Stimulated activated CD4-positive, alpha-beta T cell treated with anti-CD3 and anti-CD28 coated beads, Interleukin-4, amount 100 ng/mL, for 24 hours (primary cell): ENCODE results near the gene CCDC92.

ENCODE experiments used
- DNase-seq: peaks from one replicate; pipeline ENCODE4 v3.0.0-alpha.2; 2020

The CCDC92 gene

DNA sequence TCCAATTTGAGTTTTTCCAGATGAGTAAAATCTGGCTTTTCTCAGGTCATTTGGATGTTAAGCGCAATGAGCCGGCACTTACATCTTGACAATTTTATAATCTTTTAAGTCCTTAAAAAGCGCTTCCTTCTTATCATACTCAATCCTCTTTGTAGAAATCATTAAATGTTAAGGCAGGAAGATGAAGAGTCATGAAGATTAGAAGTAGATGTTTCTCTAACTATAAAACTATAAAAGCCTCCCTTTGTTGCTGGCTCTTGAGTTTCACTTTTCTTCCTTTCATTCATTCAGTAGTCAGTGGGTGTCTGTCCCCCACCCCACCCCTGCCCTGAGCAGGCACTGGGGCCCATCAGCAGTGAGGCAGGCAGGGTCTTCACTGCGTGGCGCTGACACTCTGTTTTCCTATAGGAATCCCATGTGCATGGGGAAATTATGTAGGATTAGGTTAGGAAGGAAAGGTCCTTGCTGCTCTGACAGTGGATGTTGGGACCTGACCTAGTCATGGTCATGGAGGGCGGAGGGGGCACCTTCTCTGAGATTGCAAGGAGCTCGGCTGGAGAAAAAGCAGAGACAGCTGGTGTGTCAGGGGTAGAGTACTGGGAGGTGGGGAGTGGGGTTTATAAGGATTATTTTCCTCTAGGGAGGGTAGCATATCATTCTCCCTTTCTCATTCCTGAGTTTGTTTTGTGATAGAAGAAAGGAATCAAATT is 65.8 kb downstream of the CCDC92 start:
- DNase-seq: no peak

DNA sequence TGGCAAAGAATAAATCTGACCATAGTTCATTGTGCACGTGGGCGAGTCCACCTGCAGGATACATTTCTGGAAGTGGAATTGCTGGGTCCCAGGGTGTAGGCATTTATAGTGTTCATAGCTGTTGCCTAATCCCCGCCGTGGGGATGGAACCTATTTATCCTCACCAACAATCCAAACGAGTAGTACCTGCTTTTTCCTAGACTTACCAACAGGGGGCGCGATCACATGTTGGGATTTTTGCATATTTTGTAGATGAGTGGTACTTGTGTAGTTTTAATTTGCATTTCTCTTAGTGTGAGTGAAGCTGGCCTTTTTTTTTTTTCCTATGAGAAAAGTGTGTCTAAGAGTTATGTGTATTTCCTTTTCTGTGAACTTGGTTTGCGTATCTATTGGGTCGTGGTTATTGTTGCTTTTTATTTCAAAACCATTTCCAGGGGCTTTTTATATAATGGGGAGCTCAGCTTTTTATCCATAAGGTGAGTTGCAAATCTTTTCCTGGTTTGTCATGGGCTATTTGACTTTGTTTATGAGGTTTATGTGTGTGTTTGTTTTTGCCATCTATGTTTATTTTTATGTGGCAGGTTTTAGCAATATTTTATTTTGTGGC is 67.2 kb downstream of the CCDC92 start:
- DNase-seq: peak; percentile 78

DNA sequence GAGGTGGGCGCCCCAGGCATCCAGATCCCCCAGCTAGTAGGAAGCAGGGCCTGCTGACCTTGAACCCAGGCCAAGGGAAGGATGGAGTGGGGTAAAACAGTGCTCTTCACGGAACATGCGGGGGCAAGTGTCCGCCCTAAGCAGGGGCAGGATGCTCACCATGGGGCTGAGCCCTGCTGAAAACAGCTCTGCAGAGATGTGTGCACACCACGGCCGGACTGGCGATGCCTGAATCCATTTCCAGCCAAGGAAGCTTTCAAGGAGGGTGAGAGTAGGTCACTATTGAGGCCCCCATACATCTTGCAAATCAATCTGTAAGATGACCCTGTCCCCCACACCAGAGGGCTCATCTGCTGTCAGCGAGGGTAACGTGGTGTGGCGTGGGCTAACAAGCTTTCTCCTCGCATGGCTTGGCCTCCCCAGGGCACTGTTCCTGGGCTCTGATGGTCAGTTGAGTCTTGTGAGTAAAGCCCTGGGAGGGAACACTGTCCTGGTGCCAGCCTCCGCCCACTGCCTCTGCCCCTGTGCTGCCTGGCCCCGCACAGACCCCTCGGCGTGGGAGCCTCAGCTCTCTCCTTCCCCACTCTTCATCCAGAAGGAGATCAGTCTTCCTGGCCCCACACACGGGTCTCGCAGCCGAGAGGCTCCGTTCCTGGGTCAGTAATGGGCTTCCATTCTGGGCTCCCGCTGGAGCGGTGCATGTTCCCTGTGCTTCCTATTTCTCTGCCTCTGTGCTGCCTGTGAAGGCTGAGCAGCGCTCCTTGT is 69.1 kb downstream of the CCDC92 start:
- no peak for DNase-seq

DNA sequence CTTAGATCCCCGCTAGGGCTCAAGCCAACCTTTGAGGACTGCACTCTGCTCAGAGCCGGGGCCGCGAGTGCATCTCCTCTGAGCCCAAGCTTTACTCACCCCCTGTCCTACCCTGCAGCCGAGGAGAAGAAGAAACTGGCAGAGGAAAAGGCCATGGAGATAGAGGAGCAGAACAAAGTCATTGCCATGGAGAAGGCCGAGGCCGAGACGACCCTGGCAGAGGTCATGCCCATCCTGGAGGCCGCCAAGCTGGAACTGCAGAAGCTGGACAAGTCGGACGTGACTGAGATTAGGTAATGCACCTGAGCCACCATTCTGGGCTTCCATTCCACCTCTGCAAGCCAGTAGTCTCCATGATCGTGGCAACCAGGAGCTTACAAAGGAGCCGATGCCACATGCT is 69.8 kb downstream of the CCDC92 start:
- no peak for DNase-seq

DNA sequence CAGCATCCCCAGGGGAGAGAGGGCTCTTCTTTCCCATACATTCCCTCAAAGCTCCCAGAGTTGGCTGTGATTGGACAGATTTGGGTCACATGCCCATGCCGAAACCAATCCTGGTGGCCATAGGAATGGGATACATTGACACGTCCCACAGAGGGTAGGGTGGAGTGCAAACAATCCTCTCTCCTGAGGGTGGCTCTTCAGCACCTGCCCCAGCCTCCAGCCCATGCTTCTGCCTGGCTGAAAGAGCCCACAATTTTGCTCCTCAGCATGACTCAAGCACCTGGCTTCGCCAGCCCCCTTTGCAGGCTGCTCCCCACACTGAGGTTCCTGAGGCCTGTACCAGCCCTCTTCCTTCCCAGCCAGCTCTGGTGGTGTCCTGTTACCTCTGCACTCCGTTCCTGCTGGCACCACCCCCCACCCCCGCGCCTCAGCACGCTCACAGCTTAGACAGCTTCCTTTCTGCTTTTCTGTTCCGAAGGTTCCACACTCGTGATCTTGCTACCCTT is 71.7 kb downstream of the CCDC92 start:
- DNase-seq: no peak

DNA sequence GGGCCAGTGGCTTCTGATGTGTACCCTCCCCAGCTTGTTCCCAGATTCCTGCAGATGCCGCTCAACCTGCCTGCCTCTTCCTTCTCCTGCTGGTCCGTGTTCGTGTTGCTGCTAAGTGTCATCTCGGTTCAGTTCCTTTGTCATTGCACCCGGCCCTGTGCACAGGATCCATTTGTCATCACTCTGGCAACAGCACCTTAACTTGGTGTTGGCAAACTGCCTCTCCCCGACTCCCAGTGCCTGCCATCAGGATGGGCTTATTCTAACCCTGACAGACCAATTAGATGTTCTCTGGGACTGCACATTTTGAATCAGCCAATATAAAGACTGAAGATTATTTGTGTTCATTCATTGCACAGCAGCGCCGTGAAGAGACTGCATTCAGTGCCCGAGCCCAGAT is 73.3 kb downstream of the CCDC92 start:
- DNase-seq: no peak

DNA sequence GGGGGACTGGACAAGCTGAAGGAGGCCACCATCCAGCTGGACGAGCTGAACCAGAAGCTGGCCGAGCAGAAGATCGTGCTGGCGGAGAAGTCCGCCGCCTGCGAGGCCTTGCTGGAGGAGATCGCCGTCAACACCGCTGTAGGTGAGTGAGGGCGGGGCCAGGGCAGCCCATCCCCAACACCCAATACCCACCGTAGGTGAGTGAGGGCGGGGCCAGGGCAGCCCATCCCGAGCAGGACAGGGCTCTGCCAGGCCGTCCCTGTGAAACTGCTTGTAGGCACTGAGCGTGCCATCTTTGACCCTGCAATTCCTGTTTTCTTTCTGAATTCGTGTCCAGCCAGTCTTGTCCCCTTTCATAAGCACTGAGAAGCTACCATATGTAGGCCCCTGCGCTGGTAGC is 74.0 kb downstream of the CCDC92 start:
- no peak for DNase-seq

DNA sequence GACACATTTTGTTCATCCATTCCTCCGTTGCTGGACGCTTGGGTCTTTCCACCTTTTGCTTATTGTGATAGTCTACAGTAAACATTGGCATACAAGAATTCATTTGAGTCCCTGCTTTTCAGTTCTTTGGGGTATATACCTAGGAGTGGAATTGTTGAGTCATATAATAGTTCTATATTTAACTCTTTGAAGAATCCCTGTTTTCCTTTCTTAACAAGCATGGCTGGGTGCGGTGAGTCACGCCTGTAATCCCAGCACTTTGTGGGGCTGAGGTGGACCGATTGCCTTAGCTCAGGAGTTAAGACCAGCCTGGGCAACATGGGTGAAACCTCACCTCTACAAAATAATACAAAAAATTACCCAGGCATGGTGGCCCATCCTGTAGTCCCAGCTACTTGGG is 75.4 kb downstream of the CCDC92 start:
- DNase-seq: no peak

DNA sequence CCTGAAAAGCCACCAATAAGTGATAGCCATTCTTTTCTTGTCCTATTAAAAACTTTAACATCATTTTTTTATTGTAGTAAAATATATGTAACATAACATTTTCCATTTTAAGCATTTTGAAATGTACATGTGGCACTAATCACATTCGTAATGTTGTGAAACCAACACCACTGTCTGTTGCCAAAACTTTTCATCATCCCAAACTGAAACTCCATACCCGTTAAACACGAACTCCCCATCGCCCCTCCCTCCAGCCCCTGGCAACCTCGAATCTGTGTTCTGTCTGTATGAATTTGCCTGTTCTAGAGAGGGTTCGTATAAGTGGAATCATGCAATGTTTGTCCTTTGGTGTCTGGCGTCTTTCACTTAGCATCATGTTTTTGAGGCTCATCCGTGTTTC is 75.9 kb downstream of the CCDC92 start:
- no peak for DNase-seq

DNA sequence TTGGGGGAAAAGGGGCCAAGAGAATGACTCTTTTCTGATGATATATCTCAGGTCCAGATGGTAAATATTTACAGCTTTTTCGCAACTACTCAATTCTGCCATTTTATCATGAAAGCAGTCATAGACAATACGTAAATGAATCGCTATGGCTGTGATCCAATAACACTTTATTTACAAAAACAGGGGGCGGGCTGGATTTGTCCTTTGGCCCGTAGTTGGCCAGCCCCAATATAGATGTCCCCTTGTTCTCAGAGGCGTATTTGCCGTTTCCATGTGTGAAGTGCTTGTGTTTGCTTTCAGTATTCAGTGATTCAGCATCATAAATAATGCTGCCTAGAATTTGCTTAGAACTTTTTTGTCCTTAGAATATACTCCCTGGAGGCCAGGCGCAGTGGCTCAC is 77.2 kb downstream of the CCDC92 start:
- no peak for DNase-seq

DNA sequence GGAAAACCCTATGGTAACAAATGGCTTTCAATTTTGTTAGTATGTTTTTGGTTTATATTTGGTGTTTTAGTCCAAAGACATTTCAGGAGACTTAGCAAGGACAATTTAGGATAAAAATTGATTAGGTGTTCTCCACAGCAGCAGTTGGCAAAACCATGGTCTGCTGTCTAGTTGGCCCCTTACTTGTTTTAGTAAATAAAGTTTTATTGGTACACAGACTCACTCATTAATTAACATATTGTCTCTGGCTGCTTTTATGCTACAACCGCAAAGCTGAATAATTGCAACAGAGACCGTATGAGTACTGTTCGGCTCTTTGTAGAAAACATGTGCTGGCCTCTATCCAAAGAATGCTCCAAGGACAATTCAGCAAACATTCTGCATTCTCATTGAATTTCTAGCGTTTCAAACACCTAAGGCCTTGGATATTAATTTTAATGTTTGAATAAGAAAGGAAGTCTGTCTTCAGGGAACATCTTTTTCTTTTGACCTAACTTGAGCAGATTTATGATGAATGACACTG is 77.7 kb downstream of the CCDC92 start:
- DNase-seq: no peak

DNA sequence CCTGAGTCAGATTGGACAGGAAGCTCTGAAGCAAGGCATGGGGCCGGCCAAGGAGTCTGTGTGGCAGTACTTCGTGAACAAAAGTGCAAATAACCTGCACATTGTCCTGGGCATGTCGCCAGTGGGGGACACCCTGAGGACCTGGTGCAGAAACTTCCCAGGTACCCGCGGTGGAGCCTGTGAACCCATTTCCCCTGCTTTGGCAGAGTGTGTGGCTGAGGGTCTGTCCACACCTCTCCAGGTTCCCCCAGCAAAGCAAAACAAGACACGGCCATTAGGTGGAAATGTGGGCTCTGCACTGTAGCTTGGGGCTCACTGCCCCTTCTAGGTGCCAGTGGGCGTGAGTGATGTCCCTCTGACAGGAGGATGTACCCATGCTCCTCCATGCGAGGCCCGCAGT is 79.4 kb downstream of the CCDC92 start:
- DNase-seq: no peak

DNA sequence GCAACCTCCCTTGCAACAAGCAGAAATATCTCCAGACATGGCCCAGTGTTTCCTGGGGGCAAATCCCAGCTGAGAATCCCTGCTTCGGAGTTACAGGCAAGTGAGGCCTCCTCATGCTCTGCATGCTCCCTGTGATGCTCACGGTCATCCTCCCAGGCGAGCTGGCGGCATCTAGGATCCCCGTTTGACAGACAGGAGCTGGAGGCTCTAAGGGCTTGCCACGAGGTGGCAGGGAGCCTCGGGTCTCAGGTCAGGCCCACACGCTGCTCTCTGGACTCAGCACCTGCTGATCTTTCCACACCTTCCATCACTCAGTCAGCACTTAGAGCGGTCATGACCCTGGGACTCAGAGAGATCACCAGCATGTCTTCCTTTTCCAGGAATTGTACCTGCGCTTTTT is 79.8 kb downstream of the CCDC92 start:
- no peak for DNase-seq

DNA sequence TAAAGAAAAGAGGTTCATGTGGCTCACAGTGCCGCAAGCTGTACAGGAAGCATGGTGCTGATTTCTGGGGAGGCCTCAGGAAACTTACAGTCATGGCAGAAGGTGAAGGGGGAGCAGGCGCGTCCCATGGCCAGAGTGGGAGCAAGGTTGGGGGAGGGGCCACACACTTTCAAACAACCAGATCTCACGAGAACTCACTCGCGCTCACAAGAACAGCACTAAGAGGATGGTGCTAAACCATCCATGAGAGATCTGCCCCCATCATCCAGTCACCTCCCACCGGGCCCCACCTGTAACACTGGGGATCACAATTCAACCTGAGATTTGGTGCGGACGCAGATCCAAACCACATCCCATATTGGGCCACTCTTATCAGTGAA is 80.5 kb downstream of the CCDC92 start:
- DNase-seq: no peak

DNA sequence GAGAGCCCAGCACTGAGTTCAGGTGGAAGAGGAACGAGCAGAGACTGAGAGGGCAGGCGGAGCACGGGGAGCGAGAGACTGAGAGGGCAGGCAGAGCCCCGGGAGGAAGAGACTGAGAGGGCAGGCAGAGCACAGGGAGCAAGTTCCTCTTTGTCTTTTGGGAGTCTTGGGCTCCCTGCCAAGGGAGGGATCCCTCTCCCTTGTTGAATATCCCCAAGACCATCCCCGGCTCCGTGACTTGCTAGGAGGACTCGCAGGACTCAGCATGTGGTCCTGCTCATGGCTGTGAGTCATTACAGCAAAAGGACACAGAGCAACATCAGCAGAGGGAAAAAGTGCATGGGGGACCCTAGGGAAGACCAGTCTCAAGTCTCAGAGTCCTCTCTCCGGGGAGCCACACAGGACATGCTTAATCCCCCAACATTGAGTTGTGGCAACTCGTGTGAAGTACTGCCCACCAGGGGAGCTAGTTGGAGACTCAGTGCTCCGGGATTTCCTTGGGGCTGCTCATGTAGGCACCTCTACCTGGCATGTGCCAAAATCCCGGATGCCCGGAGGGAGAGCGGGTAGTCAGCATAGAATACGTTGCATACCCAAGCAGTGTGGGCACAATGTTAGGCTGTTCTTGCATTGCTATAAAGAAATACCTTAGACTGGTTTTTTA is 81.0 kb downstream of the CCDC92 start:
- no peak for DNase-seq

DNA sequence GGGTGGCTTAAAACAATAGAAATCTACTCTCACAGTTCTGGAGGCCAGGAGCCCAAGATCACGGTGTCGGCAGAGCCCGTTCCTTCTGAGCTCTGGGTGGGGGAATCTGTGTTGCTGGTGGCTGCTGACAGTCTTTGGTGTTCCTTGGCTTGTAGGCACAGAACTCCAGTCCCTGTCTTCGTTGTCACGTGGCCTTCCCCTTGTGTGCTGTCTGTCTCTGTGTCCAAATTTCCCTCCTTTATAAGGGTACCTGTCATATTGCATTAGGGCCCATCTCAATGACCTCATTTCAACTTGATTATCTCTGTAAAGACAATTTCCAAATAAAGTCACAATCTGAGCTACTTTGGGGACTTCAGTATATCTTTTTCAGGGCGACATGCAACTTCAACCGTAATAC is 81.6 kb downstream of the CCDC92 start:
- no peak for DNase-seq

DNA sequence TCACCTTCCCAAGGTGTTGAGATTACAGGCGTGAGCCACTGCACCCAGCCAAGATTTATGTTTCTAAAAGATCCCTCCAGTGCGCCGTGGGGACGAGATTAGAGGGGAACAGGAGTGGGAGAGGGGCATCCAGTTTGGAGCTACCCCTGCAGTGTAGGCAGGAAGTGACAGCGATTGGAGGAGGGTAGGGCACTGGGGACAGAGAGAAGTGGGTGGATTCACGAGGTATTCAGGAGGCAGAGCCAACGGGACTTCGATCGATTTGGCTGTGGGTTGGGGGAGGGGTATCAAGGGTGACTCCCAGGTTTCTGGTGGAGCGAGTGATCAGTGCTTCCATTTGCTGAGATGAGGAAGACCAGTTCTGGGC is 82.1 kb downstream of the CCDC92 start:
- DNase-seq: no peak

DNA sequence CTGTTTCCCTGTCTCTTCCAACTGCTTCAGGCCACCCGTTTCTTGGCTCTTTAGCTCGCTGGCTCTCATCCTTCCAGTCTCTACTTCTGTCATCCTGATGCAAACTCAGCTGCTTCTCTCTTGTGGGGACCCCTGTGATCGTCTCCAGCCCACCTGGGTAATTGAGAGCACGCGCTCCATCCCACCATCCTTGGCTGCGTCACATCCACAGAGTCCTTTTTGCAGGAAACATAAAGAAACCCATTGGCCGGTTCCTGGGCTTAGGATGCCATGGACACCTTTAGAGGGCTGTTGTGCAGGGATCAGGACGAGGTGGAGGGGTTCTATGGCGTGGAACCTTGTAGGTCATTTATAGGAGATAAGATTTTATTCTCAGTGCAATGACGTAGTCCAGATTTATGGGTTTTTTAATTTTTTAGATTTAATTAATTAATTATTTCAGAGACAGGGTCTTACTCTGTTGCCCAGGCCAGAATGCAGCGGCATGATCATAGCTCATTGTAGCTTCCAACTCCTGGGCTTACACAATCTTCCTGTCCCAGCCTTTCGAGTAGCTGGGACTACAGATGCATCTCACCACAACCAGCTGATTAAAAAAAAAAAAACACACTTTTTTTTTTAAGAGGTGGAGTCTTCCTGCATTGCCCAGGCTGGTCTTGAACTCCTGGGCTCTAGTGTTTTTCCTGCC is 82.6 kb downstream of the CCDC92 start:
- no peak for DNase-seq

DNA sequence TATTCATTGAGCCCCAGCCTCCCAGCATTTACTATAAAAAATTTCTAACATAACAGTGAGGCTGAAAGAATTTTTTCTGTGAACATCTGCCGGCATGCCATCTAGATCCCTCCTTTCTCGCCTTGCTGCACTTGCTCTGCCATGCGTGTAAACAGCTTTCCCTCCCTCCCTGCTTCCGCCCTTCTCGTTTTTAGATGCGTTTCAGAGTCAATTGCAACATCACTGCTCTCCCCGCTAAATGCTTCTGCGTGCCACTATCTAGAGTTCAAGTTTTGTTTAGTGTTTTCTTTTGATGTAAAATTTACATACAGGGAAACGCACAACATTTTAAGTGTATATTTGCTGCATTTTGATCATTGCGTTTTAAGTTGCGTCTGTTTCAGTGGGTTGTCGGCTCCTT is 83.6 kb downstream of the CCDC92 start:
- DNase-seq: no peak

DNA sequence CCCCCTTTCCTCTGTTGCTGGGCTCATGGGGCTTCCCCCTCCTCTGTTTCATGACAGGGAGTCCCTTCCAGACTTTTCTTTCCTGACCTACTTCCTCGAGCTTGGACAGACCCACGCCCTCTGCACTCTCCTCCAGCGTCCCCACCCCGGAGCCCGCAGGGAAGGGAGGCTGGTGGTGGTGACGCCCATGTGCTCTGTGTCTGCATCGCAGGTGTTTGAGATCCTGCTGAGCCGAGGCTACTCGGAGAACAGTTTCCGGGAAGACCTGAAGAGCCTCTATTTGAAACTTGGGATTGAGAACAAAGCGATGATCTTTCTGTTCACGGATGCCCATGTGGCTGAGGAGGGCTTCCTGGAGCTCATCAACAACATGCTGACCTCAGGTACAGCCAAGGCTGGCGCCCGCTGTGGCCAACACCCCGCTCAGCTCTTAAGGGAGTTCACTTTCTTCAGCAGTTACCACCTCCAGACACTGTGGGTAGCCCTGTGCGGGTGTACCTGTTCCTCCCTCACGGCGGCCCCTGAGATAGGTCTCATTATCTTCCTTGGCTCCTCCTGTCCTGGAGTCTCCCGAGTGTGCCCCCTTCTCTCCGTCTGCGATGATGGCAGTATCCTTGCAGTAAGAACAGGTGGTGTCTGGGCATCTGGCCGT is 85.6 kb downstream of the CCDC92 start:
- no peak for DNase-seq

DNA sequence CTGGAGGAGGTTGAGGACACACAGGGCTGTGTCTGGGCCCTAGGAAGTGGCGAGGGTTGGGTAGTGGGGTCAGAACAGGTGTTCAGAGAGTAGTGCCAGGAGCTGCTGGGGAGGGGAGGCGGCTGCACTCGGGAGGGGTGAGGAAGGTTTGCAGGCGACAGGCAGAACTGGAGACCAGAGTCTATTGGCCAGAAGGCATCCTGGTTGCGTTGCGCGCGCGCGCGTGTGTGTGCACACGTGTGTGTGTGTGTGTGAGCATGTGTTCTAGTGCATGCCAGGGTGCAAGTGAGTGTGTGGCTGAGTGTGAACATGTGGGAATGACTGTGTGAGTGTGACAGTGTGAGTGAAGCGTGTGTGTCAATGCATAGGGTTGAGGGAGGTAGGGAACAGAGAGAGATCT is 86.4 kb downstream of the CCDC92 start:
- no peak for DNase-seq
